NCI-H526 treated with DMSO at 0.1 percent for 48 hours (cell line): Measurements from ENCODE around the gene MAEA.

Experiments
- DNase-seq: peaks from one replicate; lab custom pipeline; 2025; lab: John Stamatoyannopoulos, UW

Gene MAEA

DNA sequence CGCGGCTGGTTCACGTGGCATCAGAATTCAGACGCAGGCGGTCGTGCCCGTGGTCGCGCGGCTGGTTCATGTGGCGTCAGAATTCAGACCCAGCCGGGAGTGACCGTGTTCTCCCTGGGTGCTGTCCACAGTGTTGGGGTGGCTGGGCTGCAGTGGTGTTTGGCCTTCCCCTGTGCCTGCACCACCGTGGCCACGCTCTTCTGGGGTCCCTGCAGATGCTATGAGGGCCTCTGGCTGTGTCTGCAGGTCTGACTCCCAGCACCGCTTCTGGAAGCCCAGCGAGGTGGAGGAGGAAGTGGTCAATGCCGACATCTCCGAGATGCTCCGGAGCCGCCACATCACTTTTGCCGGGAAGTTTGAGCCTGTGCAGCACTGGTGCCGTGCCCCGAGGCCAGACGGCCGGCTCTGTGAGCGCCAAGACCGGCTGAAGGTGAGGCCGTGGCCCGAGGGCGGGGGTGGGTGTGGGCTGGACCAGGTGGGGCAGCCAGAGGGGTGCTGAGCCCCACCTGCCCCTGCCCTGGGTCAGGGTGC lies 90.2 kb downstream of the MAEA start:
- DNase-seq: no peak

DNA sequence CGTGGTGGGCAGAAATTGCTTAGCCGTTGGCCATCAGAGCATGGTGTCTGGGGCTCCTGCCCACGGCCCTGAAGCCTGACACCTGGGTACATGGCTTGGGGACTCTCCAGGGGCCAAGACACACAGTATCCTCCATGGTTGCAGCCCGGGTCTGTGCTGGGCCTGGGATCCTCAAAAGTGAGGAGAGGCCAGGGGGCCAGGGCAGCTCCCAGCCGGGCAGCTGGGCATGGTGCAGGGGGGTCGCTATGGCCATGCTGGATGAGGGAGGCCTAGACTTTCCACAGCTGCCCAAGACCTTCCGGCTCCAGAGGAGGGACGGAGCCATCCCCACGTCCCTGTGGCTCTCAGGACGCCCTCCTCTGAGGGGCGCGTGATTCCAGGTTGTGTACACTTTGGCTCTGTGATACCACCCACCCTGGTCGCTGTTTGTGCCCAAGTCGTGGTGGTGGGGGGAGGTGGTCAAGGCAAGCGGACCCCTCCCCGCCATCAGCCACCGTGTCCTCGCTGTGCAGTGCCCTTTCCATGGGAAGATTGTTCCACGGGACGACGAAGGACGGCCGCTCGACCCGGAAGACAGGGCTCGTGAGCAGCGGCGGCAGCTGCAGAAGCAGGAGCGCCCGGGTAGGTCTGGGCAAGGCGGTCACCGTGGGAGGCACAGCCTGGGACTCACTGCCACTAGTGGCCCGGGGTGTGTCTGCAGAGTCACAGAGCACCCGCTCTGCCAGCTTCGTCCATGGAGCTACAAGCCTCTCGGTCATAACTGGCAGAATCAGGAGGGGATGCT lies 90.9 kb downstream of the MAEA start:
- no peak for DNase-seq

DNA sequence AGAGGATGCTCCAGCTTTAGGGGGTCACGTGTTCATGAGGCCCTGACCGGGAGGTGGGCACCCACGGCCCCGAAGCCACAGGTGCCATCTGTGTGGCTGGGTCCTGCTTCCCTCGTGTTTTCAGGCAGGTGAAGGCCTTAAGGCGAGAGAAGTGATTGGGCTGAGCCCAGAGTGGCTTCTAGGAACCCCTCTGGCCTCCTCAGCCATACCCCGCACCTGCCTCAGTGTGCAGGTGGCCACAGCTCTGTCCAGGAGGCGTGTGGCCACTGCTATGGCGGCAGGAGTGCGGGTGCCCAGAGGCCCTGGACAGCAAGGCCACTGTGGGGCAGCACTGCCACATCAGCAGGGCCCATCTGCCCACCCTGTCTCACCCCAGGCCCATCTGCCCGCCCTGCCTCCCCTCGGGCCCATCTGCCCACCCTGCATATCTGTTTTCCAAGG lies 91.5 kb downstream of the MAEA start:
- DNase-seq: no peak

DNA sequence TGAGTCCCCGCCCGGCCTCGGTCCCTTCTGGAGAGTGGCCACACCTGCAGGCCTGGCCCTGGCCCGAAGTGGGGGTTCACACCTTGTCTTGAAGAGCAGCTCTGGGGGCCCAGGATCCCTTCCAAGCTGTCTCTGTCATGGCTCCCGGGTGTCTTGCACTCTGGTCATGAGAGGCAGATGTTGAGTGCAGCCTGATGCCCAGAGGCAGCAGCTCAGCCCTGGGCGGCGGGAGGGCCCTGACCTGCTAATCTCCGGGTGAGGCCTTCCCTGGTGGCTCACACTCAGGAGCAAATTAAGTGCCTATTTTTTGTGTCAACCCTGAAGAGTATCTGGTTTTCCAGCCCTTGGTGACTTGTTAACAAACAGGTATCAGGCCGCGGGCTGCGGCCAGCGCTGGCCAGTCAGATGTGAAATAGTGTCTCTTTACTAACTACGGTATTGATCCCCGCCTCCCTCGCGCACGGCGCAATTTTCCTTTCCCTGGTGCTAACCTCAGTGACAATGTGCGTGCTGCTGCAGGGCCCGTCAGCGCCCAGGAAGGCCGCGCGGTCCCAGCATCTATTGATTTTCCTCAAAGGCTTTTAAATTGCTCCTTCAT lies 92.4 kb downstream of the MAEA start:
- no peak for DNase-seq

DNA sequence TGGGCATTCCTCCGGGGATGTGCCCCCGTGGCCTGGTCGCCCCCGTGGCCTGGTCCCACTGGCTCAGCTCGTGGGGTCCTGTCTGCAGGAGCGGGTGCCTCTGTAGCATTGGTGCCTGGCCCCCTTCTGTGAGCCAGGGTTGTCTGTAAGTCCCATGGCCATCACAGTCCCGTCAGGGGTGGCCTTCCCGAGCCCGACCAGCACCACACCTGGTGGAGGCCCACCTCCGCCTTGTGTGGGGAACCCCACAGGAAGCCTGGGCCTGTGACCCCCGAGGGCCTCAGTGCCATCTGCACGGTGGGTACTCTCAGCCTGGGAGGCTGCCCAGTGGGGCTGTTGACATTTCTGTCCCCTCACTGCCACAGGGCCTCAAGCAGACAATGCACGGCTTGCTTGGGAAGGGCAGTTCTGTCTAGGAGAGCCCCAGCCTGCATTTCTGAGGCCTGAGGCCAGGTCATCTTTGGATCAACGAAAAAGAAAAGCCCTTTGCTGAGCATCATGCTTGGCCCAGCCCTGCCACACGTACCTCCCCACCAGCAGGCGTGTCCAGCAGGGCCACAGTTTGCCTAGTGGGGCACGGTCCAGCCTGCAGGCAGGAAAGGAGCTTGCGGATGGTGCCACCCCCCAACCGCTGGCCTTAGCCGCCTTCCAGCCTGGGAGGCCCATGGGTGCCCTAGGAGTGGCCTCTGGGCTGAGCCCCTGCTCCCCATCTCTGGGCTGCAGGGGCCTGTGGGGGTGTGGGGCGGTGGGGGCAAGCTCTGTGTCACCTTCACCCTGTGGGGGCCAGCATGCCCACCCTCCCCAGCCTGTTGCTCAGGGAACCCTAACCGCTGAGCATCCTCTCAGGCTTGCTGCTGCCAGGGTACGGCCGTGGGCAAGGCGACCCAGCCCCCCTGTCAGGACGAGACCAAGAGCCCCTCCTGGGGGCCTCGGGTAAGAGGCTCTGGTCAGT lies 93.4 kb downstream of the MAEA start:
- DNase-seq: no peak

DNA sequence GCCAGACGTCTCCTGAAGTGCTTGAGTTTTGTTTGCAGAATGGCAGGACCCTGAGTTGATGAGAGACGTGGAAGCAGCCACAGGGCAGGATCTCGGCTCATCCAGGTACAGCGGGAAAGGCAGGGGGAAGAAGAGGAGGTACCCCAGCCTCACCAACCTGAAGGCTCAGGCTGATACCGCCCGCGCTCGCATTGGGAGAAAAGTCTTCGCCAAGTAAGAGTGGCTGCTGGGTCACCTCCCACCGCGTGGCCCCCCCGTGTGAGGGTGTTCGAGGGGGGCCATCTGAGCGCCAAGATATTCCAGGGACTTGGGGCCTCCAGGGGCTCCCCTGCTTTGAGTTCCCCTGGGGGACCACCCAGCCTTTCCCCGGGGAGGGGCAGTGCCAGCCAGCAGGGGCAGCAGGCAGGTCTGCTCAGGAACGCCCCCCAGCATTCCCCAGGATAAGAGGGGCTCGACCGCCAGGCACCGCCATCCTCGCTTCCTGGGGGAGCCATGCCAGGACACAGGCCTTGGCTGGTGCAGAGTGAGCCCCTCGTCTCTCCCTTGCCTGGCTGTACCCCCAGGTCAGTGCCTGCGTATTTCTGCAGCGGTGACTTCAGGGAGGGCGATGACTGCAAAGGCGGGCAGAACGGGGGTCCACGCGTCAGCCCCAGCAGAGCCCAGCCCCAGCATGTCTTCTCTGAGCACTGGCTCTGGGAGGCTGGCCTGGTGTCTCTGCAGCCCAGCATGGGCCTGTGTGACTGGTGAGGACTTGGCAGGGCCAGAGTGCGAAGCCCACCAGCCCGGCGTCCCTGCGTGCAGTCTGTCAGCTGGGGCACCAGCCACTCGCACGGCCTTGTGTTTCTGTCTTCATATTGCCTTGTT lies 94.3 kb downstream of the MAEA start:
- no peak for DNase-seq

GRCh38 chr4:1384675-1385372 lies 95.1 kb downstream of the MAEA start:
- no peak for DNase-seq

GRCh38 chr4:1385373-1386340 lies 96.0 kb downstream of the MAEA start:
- no peak for DNase-seq
